GM18868 (cell line): ENCODE data around the gene FOXJ1.

Experiments used
- ATAC-seq: cut with Tn5 transposase; IDR thresholded peaks from one replicate; pipeline ENCODE4 v1.9.1; 2021; ENCODE audit warnings: mild to moderate bottlenecking, moderate library complexity; ENCODE audit not compliant: unreplicated experiment

FOXJ1 gene

DNA sequence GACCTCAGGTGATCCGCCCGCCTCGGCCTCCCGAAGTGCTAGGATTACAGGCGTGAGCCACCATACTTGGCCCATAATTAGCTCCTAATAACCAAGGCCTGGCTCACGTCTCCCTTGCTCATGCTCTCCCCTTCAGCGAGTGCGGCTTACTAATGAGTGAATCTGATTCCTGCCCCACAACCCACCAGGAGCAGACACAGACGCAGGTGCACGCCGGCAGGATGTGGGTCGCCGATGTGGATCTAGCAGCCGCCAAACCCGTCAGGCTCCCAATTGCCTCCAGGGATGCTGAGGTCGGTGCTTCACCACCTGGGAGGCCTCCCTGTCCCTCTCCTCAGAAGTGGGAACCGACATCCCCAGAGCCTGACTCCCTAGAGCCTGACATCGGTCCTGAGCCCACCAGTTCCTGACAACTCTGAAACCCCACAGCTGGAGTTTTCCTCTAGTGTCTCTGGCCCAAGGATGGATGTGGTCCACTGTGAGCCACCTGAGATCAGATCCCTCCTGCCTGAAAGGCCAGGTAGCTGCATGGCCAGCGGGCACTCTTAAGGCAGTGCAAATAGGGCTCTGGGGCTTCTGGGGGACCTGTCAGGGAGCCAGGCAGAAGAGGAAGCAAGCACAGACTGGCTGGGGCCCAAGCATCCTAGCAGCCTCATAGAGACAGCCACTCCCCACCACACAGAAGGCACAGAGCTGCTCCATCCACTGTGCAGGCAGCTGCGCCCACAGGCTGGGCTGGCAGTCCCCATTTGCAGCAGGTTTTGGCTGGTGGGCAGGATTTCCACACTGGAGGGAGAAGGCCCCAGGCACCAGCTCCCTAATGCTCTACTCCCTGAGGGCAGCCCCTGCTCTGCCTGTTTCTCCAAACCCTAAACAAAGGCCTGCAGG lies 48.3 kb downstream of the FOXJ1 start:
- ATAC-seq, result no peak

DNA sequence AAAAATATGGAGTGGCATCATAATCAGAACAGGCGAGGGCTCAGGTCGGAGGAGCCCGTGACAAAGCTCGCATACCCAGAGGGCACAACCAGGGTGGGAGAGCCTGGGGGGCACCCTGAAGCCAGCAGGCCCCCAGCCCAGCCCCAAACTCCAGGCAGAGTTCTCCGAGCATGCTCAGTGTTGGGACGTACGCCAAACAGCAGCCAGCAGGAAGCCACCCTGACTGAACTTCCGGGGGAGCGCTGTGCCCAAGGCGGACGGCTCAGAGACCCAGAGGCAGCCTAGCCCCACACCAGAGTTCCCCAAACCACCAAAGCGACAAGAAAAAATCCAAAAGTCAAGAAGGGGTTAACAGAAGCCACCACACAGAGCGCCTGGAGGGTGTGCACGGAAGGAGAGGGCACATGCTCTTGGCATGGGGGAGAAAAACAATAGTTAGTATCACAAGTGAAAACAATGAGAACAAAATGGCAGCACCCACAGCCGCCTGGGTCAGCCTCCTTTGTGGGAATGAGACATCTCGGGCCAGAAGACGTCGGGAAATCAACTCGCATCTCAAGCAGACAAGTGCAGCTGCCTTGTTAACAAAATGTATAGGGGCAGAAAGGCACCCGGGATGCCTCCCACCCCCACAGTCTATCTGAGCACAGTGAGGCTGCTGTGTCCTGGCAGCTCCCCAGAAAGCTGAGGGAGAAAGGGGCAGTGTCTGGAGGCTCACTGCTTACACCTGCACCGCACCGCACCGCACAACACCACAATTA lies 49.3 kb downstream of the FOXJ1 start:
- ATAC-seq, result no peak

- ATAC-seq, result no peak
Observed at GRCh38 chr17:76090517-76091129, 50.4 kb downstream of the FOXJ1 start.

DNA sequence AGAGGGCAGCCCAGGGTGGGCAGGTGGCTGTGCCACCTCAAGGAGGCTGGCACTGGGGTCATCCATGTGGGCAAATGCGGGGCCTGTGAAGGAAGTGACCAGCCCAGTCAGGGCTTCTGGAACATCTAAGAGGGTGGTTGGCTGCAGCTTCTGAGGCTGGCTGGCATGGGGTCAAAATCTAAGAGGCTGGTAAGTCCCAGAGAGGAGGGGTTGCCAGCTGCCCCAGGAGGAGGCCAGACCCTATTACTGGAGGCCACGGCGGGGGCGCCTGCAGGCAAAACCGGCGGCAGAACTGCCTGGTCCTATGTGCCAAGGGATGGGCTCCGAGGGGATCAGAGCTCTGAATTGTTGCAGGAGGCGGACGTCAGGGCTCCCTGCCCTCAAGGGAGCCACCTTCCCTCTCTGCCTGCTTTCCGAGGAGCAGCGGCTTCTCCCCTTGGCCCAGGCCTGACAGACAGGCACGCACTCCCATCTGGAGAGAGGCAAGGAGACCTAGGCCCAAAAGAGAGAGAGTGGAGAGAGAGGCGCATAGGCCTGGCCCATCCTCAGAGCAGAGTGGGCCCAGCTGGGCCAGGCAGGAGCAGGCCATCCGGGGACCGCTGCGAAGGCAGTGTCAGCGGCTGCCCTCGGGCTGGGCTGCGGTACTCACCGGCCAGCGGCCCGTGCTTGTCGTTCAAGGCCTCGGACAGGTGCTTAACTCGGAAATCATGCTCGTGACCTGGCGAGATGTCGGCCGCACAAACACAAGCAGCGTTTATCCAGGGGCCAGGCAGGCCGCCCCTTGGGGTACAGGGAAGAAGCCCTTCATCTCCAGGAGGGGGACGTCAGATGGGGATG lies 51.1 kb downstream of the FOXJ1 start:
- no peak for ATAC-seq

DNA sequence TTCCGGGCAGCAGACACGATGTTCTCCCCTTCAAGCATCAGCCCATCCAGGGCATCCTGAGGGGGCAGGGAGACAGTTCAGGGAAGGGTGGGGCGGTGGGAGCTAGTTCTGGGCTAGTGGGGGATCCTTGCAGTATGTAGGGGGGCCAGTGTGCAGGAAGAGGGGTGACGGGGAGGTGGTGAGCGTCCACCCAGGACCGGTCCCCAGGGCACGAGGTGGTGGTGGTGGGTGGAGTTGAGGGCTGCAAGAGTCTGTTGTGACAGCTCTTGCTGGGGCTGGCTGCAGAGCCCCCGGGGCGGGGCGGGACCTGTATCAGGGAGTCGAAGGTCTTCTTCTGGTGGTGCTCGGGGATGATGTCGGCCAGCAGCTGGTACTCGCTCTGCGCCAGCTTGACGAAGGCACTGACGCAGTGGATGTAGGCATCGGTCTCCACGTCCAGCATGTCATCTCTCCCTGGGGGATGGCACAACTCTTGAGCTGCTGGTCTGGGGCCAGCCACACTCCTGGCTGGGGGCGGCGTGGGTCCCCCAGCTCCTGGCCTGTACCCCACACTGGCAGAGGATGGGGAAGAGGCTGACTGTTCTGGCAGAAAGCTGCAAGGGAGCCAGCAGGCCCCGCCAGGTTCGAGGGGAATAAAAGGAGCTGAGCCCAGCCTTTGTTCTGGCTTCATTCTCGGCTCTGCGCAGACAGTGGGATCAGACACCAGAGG lies 52.0 kb downstream of the FOXJ1 start:
- ATAC-seq, result no peak

- no peak for ATAC-seq
Observed at GRCh38 chr17:76088041-76088867, 52.8 kb downstream of the FOXJ1 start.

DNA sequence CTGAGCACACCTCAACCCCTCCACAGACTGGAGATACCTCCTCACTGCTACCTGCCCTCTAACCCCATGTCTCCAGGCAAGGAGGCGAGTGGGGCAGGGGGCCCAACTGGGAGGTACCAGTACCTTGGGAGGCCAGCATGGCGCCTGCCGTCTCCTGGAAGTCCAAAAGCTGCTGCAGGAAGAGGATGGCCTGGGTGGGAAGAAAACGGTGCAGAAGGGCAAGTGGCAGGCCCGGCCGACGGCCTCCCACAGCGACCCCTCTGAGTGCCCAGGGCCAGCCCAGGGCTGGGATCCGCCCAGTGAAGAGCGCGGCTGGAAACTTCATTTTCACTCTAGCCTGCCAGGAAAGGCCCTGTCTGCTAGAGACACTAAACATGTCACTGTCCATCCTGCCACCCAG lies 53.5 kb downstream of the FOXJ1 start:
- ATAC-seq, result no peak

- no peak for ATAC-seq
Observed at GRCh38 chr17:76086384-76086783, 54.7 kb downstream of the FOXJ1 start.
